PC-3 (cell line): ENCODE measurements around the gene PTP4A2.

Experiments used
- EZH2 ChIP-seq: fragments of 300-600 bp; sonication (generic); IDR thresholded peaks from one replicate; pipeline ENCODE4 v1.6.1; 2017; ENCODE audit warnings: antibody characterized with exemption, mild to moderate bottlenecking, low read length; ENCODE audit not compliant: unreplicated experiment
- TF ChIP-seq, protein P1 (sequence below): fragments of 300-600 bp; sonication (generic); conservative IDR thresholded peaks from 2 replicates; pipeline ENCODE4 v1.5.1; 2017; ENCODE audit warnings: antibody characterized with exemption, low read depth, mild to moderate bottlenecking, low read length

DNA sequence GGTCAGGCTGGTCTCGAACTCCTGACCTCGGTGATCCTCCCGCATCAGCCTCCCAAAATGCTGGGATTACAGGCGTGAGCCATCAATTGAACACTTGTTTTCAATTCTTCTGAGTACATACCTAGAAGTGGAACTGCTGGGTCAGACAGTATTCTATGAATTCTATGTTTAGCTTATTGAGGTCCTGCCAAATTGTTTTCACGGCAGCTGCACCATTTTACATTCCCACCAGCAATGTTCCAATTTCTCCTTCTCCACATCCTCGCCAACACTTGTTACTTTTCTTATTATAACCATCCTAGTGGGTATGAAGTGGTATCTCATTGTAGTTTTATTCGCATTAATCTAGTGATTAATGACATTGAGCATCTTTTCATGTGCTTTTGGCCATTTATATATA, 49.9 kb downstream of the PTP4A2 start:
- TF ChIP-seq, protein P1, sequence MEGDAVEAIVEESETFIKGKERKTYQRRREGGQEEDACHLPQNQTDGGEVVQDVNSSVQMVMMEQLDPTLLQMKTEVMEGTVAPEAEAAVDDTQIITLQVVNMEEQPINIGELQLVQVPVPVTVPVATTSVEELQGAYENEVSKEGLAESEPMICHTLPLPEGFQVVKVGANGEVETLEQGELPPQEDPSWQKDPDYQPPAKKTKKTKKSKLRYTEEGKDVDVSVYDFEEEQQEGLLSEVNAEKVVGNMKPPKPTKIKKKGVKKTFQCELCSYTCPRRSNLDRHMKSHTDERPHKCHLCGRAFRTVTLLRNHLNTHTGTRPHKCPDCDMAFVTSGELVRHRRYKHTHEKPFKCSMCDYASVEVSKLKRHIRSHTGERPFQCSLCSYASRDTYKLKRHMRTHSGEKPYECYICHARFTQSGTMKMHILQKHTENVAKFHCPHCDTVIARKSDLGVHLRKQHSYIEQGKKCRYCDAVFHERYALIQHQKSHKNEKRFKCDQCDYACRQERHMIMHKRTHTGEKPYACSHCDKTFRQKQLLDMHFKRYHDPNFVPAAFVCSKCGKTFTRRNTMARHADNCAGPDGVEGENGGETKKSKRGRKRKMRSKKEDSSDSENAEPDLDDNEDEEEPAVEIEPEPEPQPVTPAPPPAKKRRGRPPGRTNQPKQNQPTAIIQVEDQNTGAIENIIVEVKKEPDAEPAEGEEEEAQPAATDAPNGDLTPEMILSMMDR: no peak
- TF ChIP-seq EZH2: no peak
